ENCODE measurements around the gene ZMYND11. TPM values are rescaled to one million over a fixed set of nuclear protein-coding genes. Genes with fewer than 3 reads are reported as not detected.

Gene ZMYND11
- total and polyA plus RNA-seq, 2 donors (not counting 1 experiment from before 2014, with no cell fraction given) = 57.0 to 68.4 TPM

- no peak for DNase-seq (ENCODE audit: low read depth in 2 of 2)
- Histone ChIP-seq H3K4me3 (replicated peaks in 1 of 4; ENCODE audit: control extremely low read depth in 1 of 4, insufficient read depth in 1 of 4, low read depth in 3 of 4, low read length in 4 of 4) (no peak overlapping the region), H3K36me3 (ENCODE audit: control insufficient read depth, insufficient read depth, low read length) (no peaks in the 10 kb centered on the region), H3K27me3 (ENCODE audit: control insufficient read depth, insufficient read depth, low read length) (no peaks in the 10 kb centered on the region), H4K20me1 (ENCODE audit: control insufficient read depth, extremely low read depth, insufficient read depth, low read length) (no peaks in the 10 kb centered on the region), H3K4me2 (ENCODE audit: extremely low read depth, insufficient read depth, low read length) (no peak overlapping the region), H3K4me1 (ENCODE audit: control insufficient read depth, extremely low read depth, insufficient read depth, low read length) (no peaks in the 10 kb centered on the region), H2AFZ (ENCODE audit: low read length) (no peak overlapping the region), H3K9me3 (ENCODE audit: control insufficient read depth, insufficient read depth, low read depth, low read length) (no peaks in the 10 kb centered on the region), H3K9ac (ENCODE audit: insufficient read depth, low read length) (no peak overlapping the region), H3K79me2 (ENCODE audit: control insufficient read depth, insufficient read depth, low read length) (no peaks in the 10 kb centered on the region), H3K27ac (ENCODE audit: insufficient read depth, low read length) (no peak overlapping the region)
- TF ChIP-seq CTCF (conservative IDR thresholded peaks at IDR 0.05 in 1 of 2, IDR thresholded peaks at IDR 0.05 in 1 of 2; ENCODE audit: low read depth in 1 of 2, low read length in 2 of 2) (no peak), EZH2 (IDR thresholded peaks at IDR 0.05; ENCODE audit: low read length, missing control alignments) (no peak)
Observed at GRCh38 chr10:224571-224970, 89.3 kb downstream of the ZMYND11 start.

GRCh38 chr10:226018-226417 is 90.8 kb downstream of the ZMYND11 start:
- Histone ChIP-seq H3K27me3 (ENCODE audit: control insufficient read depth, insufficient read depth, low read length) (no peaks in the 10 kb centered on the region), H3K79me2 (ENCODE audit: control insufficient read depth, insufficient read depth, low read length) (no peaks in the 10 kb centered on the region), H3K27ac (ENCODE audit: insufficient read depth, low read length) (no peak overlapping the region), H3K36me3 (ENCODE audit: control insufficient read depth, insufficient read depth, low read length) (no peaks in the 10 kb centered on the region), H3K9ac (ENCODE audit: insufficient read depth, low read length) (no peak overlapping the region), H4K20me1 (ENCODE audit: control insufficient read depth, extremely low read depth, insufficient read depth, low read length) (no peaks in the 10 kb centered on the region), H3K9me3 (ENCODE audit: control insufficient read depth, insufficient read depth, low read depth, low read length) (no peaks in the 10 kb centered on the region), H3K4me2 (ENCODE audit: extremely low read depth, insufficient read depth, low read length) (no peak overlapping the region), H3K4me3 (replicated peaks in 1 of 4; ENCODE audit: control extremely low read depth in 1 of 4, insufficient read depth in 1 of 4, low read depth in 3 of 4, low read length in 4 of 4) (no peak overlapping the region), H2AFZ (ENCODE audit: low read length) (no peak overlapping the region), H3K4me1 (ENCODE audit: control insufficient read depth, extremely low read depth, insufficient read depth, low read length) (no peaks in the 10 kb centered on the region)
- TF ChIP-seq CTCF (conservative IDR thresholded peaks at IDR 0.05 in 1 of 2, IDR thresholded peaks at IDR 0.05 in 1 of 2; ENCODE audit: low read depth in 1 of 2, low read length in 2 of 2) = no peak
- TF ChIP-seq EZH2 (IDR thresholded peaks at IDR 0.05; ENCODE audit: low read length, missing control alignments) = no peak
- DNase-seq (ENCODE audit: low read depth in 2 of 2) = no peak

GRCh38 chr10:227014-227413 is 91.8 kb downstream of the ZMYND11 start:
- Histone ChIP-seq H3K9me3 (ENCODE audit: control insufficient read depth, insufficient read depth, low read depth, low read length) (no peaks in the 10 kb centered on the region), H3K4me2 (ENCODE audit: extremely low read depth, insufficient read depth, low read length) (no peak overlapping the region), H3K9ac (ENCODE audit: insufficient read depth, low read length) (no peak overlapping the region), H3K27ac (ENCODE audit: insufficient read depth, low read length) (no peak overlapping the region), H2AFZ (ENCODE audit: low read length) (no peak overlapping the region), H3K27me3 (ENCODE audit: control insufficient read depth, insufficient read depth, low read length) (no peaks in the 10 kb centered on the region), H3K36me3 (ENCODE audit: control insufficient read depth, insufficient read depth, low read length) (no peaks in the 10 kb centered on the region), H3K4me1 (ENCODE audit: control insufficient read depth, extremely low read depth, insufficient read depth, low read length) (no peaks in the 10 kb centered on the region), H3K79me2 (ENCODE audit: control insufficient read depth, insufficient read depth, low read length) (no peaks in the 10 kb centered on the region), H3K4me3 (replicated peaks in 1 of 4; ENCODE audit: control extremely low read depth in 1 of 4, insufficient read depth in 1 of 4, low read depth in 3 of 4, low read length in 4 of 4) (no peak overlapping the region), H4K20me1 (ENCODE audit: control insufficient read depth, extremely low read depth, insufficient read depth, low read length) (no peaks in the 10 kb centered on the region)
- DNase-seq (ENCODE audit: low read depth in 2 of 2) = peak; percentile 13 to 52
- TF ChIP-seq EZH2 (IDR thresholded peaks at IDR 0.05; ENCODE audit: low read length, missing control alignments) (no peak), CTCF (conservative IDR thresholded peaks at IDR 0.05 in 1 of 2, IDR thresholded peaks at IDR 0.05 in 1 of 2; ENCODE audit: low read depth in 1 of 2, low read length in 2 of 2) (no peak)
